Smooth muscle cell (in vitro differentiated cells): ENCODE measurements around the gene PRICKLE1. TPM values are rescaled to one million over a fixed set of nuclear protein-coding genes. Genes with fewer than 3 reads are reported as not detected.
A peak's percentile ranks its signal among the peaks of the same experiment; 100 is the strongest.
"Not testable (repeated sequence)": the region's sequence is repeated elsewhere in the genome, so short reads cannot be mapped to it uniquely, and the experiment has no call there.

Experiments used
- DNase-seq: peaks from one replicate; lab custom pipeline; 2025; ENCODE audit not compliant: unreplicated experiment; lab: John Stamatoyannopoulos, UW
- H2AFZ ChIP-seq: fragments of 200-600 bp; sonication (generic); 2 replicates; pipeline ENCODE4 v1.6.0; 2016; ENCODE audit warnings: antibody characterized with exemption, low read depth, mild to moderate bottlenecking
- H3F3A ChIP-seq: fragments of 200-600 bp; sonication (generic); 2 replicates; pipeline ENCODE4 v1.6.0; 2017; ENCODE audit warnings: antibody characterized with exemption, low read depth
- H3K27ac ChIP-seq: fragments of 200-600 bp; sonication (generic); 2 replicates; pipeline ENCODE4 v1.5.1; 2016; ENCODE audit warnings: low read depth, mild to moderate bottlenecking
- H3K27me3 ChIP-seq: fragments of 200-600 bp; sonication (generic); 2 replicates; pipeline ENCODE4 v1.6.1; 2016; ENCODE audit warnings: low read depth, mild to moderate bottlenecking
- H3K36me3 ChIP-seq: fragments of 200-600 bp; sonication (generic); 2 replicates; pipeline ENCODE4 v1.5.1; 2016; ENCODE audit warnings: low read depth
- H3K4me1 ChIP-seq: fragments of 200-600 bp; sonication (generic); 2 replicates; pipeline ENCODE4 v1.5.1; 2016; ENCODE audit warnings: low read depth
- H3K4me2 ChIP-seq: fragments of 200-600 bp; sonication (generic); 2 replicates; pipeline ENCODE4 v1.6.0; 2016; ENCODE audit warnings: mild to moderate bottlenecking
- H3K4me3 ChIP-seq: fragments of 200-600 bp; sonication (generic); 2 replicates; pipeline ENCODE4 v1.5.1; 2016; ENCODE audit warnings: mild to moderate bottlenecking
- H3K79me2 ChIP-seq: fragments of 200-600 bp; sonication (generic); 2 replicates; pipeline ENCODE4 v1.6.0; 2016; ENCODE audit warnings: low read depth, mild to moderate bottlenecking
- H3K9ac ChIP-seq: fragments of 200-600 bp; sonication (generic); 2 replicates; pipeline ENCODE4 v1.6.0; 2016; ENCODE audit warnings: low read depth
- H3K9me3 ChIP-seq: fragments of 200-600 bp; sonication (generic); replicated peaks from 2 replicates; pipeline ENCODE4 v1.5.1; 2016; ENCODE audit warnings: low read depth
- H4K20me1 ChIP-seq: fragments of 200-600 bp; sonication (generic); 2 replicates; pipeline ENCODE4 v1.6.0; 2016; ENCODE audit warnings: low read depth
- CTCF ChIP-seq: fragments of 200-600 bp; sonication (generic); IDR thresholded peaks from 2 replicates; pipeline ENCODE4 v1.5.1; 2017; ENCODE audit warnings: borderline replicate concordance, mild to moderate bottlenecking, antibody characterized with exemption; ENCODE audit not compliant: insufficient read depth, poor library complexity, severe bottlenecking
- WGBS: methylation state at CpG from one replicate; pipeline ENCODE4 v1.1.7; 2016; ENCODE audit warnings: low lambda C conversion rate; 5-methylcytosine and 5-hydroxymethylcytosine counted together
- polyA plus RNA-seq: library from polyadenylated mRNA; unstranded; fragments of >200 nt; fragmentation: Nextera tagmentation; extraction: Ambion mirVana; gene quantifications from 2 replicates; pipeline ENCODE4 v1.2.1, GENCODE V29; 2016
- total RNA-seq: library from RNA; depleted of rRNA; stranded (reverse); fragments of >200 nt; gene quantifications from 2 replicates; pipeline ENCODE4 v1.2.3, GENCODE V29; 2014

The PRICKLE1 gene
- total and polyA plus RNA-seq, 2 experiments from 2014 or later, result 45.7 to 55.4 TPM

GRCh38 chr12:42546709-42547108 is 42.8 kb downstream of the PRICKLE1 start:
- Histone ChIP-seq H3F3A (peaks cover 3% of the 10 kb centered on the region), H4K20me1 (peaks cover 99% of the 10 kb centered on the region), H3K79me2 (peaks cover 99% of the 10 kb centered on the region), H3K9ac (no peak overlapping the region), H3K27ac (no peak overlapping the region), H3K9me3 (no peaks in the 10 kb centered on the region), H3K4me3 (no peak overlapping the region), H3K4me1 (no peaks in the 10 kb centered on the region), H3K27me3 (no peaks in the 10 kb centered on the region), H3K36me3 (peaks cover 4% of the 10 kb centered on the region), H3K4me2 (no peak overlapping the region), H2AFZ (no peak overlapping the region)
- no peak for DNase-seq
- WGBS, result 86% methylated on average over 2 of the region's 2 CpGs
- TF ChIP-seq CTCF, result no peak

- Histone ChIP-seq H3F3A (peaks cover 4% of the 10 kb centered on the region), H3K27me3 (no peaks in the 10 kb centered on the region), H3K27ac (no peak overlapping the region), H3K4me1 (no peaks in the 10 kb centered on the region), H4K20me1 (peaks cover 97% of the 10 kb centered on the region), H3K79me2 (peaks cover 99% of the 10 kb centered on the region), H3K4me2 (no peak overlapping the region), H2AFZ (no peak overlapping the region), H3K9me3 (no peaks in the 10 kb centered on the region), H3K4me3 (no peak overlapping the region), H3K9ac (no peak overlapping the region), H3K36me3 (peaks cover 4% of the 10 kb centered on the region)
- TF ChIP-seq CTCF, result no peak
- no peak for DNase-seq
- 79% methylated on average over 2 of the region's 2 CpGs for WGBS
Observed at GRCh38 chr12:42541965-42542364, 47.6 kb downstream of the PRICKLE1 start.

GRCh38 chr12:42541308-42541707 is 48.2 kb downstream of the PRICKLE1 start:
- not testable (repeated sequence) for H3K36me3 ChIP-seq, DNase-seq, H3K9ac ChIP-seq, H3K9me3 ChIP-seq, H3K4me1 ChIP-seq, H3K27me3 ChIP-seq, H3F3A ChIP-seq, H3K4me3 ChIP-seq, H3K4me2 ChIP-seq, H2AFZ ChIP-seq
- WGBS, result 73% methylated on average over 2 of the region's 2 CpGs
- peaks cover 97% of the 10 kb centered on the region for H4K20me1 ChIP-seq
- peaks cover 99% of the 10 kb centered on the region for H3K79me2 ChIP-seq
- H3K27ac ChIP-seq, result peak overlapping the region; percentile 30

GRCh38 chr12:42539696-42540095 is 49.9 kb downstream of the PRICKLE1 start:
- peak overlapping the region; percentile 68 for H3K4me2 ChIP-seq
- no peak overlapping the region for H2AFZ ChIP-seq
- peak overlapping the region; percentile 56 for H3K27ac ChIP-seq
- peaks cover 98% of the 10 kb centered on the region for H4K20me1 ChIP-seq
- no peak for TF ChIP-seq CTCF
- no peaks in the 10 kb centered on the region for H3K36me3 ChIP-seq
- DNase-seq, result no peak
- peaks cover 4% of the 10 kb centered on the region for H3F3A ChIP-seq
- WGBS, result 44% methylated on average over 1 of the region's 1 CpG
- H3K79me2 ChIP-seq, result peaks cover 99% of the 10 kb centered on the region
- no peaks in the 10 kb centered on the region for H3K9me3 ChIP-seq
- no peak overlapping the region for H3K9ac ChIP-seq
- H3K4me1 ChIP-seq, result no peaks in the 10 kb centered on the region
- no peaks in the 10 kb centered on the region for H3K27me3 ChIP-seq
- no peak overlapping the region for H3K4me3 ChIP-seq
